H1 (cell line): ENCODE measurements around the gene HMX1. TPM values are rescaled to one million over a fixed set of nuclear protein-coding genes. Genes with fewer than 3 reads are reported as not detected.

Experiments
- CREB1 ChIP-seq: IDR thresholded peaks from 2 replicates; pipeline ENCODE4 v1.6.1; 2012; ENCODE audit warnings: inconsistent platforms
- MAFK ChIP-seq: IDR thresholded peaks from 2 replicates; pipeline ENCODE4 v1.6.1; 2012; ENCODE audit warnings: low read depth, mild to moderate bottlenecking, improper control_type of control experiment, low read length
- TAF7 ChIP-seq: optimal IDR thresholded peaks from 2 replicates; pipeline ENCODE3; 2011; ENCODE audit warnings: low read depth, mild to moderate bottlenecking, inconsistent platforms, low read length, moderate library complexity, borderline replicate concordance
- polyA plus RNA-seq, 7 experiments: library from polyadenylated mRNA; depleted of rRNA in 3 of 7; stranded (reverse) in 5 of 7; unstranded in 2 of 7; fragments of >200 nt in 5 of 7; fragments of 200-250 nt in 2 of 7; gene quantifications; 1 replicate in 5 of 7; 2 replicates in 1 of 7; 4 replicates in 1 of 7; pipeline versions ENCODE4 v1.2.1 to v1.2.3, GENCODE V29; 2011 to 2013; ENCODE audit warnings: missing spikeins in 2 of 7, mixed read lengths in 2 of 7
- total RNA-seq: library from RNA; stranded (reverse); fragmentation: NEBNext Ultra II Directional; extraction: Animal tissue kit (Norgen Biotek cat#: 25700); gene quantifications from 2 replicates; pipeline ENCODE4 v1.2.1, GENCODE V29; 2021
- TF ChIP-seq, protein P1 (sequence below): IDR thresholded peaks from 2 replicates; pipeline ENCODE4 v1.6.1; 2012; ENCODE audit warnings: inconsistent platforms

HMX1 gene
- total and polyA plus RNA-seq, 2 of the 8 experiments (the other 6 are each of a cell fraction or from before 2014, with no cell fraction given), result 0.26 TPM; not detected in 1

GRCh38 chr4:8866828-8867623, 4.6 kb downstream of the HMX1 start (continued):
- TF ChIP-seq MAFK (no peak), TAF7 (no peak), CREB1 (no peak)
- TF ChIP-seq, protein P1, sequence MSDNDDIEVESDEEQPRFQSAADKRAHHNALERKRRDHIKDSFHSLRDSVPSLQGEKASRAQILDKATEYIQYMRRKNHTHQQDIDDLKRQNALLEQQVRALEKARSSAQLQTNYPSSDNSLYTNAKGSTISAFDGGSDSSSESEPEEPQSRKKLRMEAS, result no peak
